ENCODE results near the gene TSC22D3.

- no peak for TF ChIP-seq CTCF (IDR thresholded peaks at IDR 0.05)
- TF ChIP-seq EP300 (IDR thresholded peaks at IDR 0.05): no peak
- TF ChIP-seq POLR2AphosphoS5 (IDR thresholded peaks at IDR 0.05): peak in 1 of 2 donors; percentile 66
- peak in 2 of 4 donors; percentile 7 to 47 for TF ChIP-seq POLR2A (IDR thresholded peaks at IDR 0.05)
Measured at GRCh38 chrX:107715331-107716117, 60.1 kb downstream of the TSC22D3 start.

All from upper lobe of left lung (tissue), 4 donors.